GM12874 (cell line): ENCODE results near the gene ZNF407.

ENCODE experiments used
- CTCF ChIP-seq: IDR thresholded peaks from 2 replicates; pipeline ENCODE4 v1.5.1; 2011; ENCODE audit warnings: low read depth, mild to moderate bottlenecking, control low read depth, low read length, moderate library complexity; ENCODE audit not compliant: insufficient read depth

ZNF407 gene

GRCh38 chr18:74936343-74936742, 338.7 kb downstream of the ZNF407 start:
- TF ChIP-seq CTCF: no peak

- TF ChIP-seq CTCF: no peak
Observed at GRCh38 chr18:74937291-74937690, 339.6 kb downstream of the ZNF407 start.

DNA sequence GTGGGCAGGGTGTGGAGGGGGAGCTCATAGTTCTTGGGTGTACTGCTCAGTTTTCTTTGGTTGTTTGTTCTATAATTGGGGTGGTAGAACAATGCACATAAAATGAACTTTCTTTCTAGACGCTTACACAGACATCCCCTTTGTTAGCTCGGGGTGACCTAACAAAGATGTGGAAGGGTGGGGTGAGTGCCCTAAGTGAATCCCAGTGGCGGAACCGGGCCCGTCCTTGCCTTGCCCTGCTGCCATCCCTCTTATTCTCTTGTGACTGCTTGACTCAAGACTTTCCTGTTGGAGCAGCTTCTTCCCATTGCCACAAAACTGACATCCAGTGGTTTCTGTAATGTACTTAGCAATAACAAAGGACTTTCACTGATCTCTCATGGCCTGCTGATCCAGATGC, 343.2 kb downstream of the ZNF407 start:
- TF ChIP-seq CTCF: no peak

DNA sequence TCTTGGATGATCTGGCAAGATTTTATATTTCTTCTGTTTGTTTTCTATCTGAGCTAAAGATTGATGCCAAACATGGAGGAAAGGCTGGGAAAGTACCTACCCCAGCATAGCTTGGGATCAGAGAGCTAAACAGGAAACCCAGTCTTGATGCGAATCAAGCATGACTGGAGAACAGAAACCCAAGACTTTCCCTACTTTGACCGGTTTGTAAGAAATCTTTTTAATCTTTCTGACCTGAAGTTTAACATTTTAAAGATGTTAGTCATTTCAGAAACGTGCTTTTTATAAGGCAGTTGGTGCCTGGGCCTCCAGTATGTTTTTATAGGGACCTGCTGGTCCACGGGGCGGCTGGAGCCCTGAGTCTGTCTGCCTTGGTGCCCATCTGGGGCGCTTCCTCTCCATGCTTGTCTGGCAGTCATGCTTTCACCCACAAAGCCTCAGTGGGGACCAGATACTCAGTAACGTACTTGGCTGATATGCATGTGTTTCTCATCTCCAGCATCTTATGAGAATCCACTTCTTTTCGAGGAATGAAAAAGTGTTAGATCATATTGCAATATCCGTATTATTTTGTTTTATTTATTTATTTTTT, 344.7 kb downstream of the ZNF407 start:
- no peak for TF ChIP-seq CTCF

DNA sequence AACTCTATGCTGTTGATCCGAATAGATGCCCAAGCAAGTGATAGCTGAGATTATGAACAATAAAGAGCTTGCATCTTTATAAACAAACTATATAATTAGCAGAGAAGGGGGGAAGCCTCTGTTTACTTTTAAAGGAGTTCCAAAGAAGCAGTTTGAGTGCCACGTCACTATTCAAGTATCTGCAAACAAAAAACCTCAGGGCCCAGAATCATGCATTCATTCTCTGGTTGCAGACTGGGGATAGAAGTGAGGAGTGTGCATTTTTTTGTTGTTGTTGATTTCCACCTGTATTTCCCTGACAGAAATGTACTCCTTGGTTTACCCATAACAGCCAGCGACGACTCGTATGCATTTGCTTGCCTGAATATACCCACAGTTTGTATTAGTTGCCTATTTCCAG, 347.0 kb downstream of the ZNF407 start:
- no peak for TF ChIP-seq CTCF

DNA sequence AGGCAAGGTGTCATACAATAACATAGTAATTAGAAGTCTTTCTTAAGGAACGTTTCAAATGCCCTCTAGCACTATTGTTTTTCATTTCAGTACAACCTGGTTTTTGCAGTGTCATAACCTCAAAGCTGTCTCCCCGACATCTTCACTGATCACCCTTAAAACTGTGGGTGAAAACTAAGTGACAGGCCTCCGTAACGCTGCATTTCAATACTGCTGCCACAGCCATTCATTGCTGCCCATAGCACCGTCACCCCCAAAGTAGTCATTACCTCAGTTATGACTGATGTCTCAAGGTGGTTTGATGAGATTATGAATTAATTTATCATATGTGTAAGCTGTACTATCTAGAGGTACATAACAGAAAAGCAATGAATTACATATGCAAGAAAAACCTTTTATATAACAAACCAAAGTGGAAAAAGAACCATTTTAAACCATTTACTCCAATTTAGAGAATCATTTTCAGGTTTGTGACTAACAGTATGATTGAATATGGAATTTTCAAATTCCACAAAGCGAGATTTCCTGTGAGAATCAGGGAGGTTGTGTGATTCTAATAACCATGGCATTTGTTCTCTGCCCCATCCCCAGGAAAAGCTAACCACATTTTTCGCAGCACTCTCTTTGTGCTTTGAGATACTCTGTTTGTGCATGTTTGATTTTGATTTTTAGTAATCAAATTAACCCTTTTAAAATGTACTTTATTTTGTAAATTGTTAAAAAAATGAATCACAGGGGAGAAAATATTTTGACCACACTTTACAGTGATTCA, 348.3 kb downstream of the ZNF407 start:
- no peak for TF ChIP-seq CTCF

DNA sequence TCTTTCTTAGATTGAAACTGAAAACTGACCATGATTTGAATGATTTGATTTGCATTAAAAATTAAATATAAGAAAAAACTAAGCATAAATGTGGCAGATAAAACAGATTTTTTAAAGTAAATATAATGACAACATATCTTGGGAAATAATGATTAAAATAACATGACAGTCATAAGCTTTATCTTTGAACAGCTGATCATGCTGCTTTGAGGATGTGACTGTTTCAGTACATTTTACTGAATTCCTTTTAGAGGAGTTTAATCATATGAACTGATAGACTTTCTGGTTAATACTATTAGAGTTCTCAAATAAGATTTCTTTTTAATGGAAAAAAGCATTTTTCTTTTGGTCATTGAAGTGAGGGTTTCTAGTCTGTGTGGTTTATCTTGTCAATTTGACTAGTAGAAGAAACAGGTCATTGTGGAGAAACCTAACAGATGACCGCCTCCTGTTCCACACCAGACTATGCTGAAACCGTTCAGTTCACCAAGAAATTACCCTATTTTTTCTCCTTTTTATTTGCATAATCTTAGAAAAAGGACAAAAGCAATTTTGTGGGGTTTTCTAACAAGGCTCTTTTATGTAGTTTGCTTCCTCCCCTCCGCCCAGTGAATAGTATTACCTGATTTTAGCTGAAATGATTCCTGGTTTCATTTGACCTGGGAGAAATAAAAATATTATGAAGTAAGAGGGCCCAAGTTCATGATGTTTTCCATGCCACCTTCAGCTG, 349.1 kb downstream of the ZNF407 start:
- TF ChIP-seq CTCF: no peak
